Gastroesophageal sphincter (tissue), 3 donors: ENCODE results near the gene DTX1.

Experiments used
- EP300 ChIP-seq: sonication (generic); formaldehyde crosslinking; IDR thresholded peaks from one replicate; pipeline ENCODE4 v1.6.1; 2017; ENCODE audit warnings: antibody characterized with exemption, mild to moderate bottlenecking
- POLR2A ChIP-seq, 2 donors: fragments of 450-650 bp; IDR thresholded peaks; one replicate each; pipeline ENCODE4 v1.6.1; 2017; ENCODE audit warnings: antibody characterized with exemption in 2 of 2, mild to moderate bottlenecking in 2 of 2, moderate library complexity in 1 of 2
- POLR2AphosphoS5 ChIP-seq: sonication (generic); formaldehyde crosslinking; IDR thresholded peaks from one replicate; pipeline ENCODE4 v1.6.1; 2017; ENCODE audit warnings: antibody characterized with exemption
- TF ChIP-seq, protein P1 (sequence below), 4 experiments: fragments of 200-600 bp in 2 of 4; fragments of 450-650 bp in 2 of 4; sonication (generic) in 1 of 4; IDR thresholded peaks; one replicate each; pipeline ENCODE4 v1.5.1; 2017 to 2019; ENCODE audit warnings: antibody characterized with exemption in 4 of 4, mild to moderate bottlenecking in 2 of 4, moderate library complexity in 2 of 4

DNA sequence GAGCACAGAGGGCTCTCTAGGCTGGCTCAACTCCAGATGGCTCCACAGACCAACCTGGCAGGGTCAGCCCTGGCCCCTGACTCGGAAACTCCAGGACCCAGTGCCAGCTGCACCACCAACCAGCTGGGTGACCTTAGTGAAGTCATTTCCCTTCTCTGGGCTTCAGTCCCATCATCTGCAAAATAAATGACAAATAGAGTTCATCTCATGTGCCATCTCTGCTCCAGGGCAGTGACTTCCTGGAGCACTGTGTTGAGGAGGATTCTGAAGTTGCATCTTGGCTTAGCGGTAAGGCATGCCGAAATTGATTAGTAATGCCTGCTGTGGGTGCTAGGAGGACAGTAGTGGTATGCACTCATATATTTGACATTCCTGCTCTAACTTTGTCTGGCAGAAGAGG, 31.5 kb downstream of the DTX1 start:
- TF ChIP-seq POLR2A (IDR thresholded peaks at IDR 0.05) (no peak), POLR2AphosphoS5 (no peak), EP300 (no peak)
- TF ChIP-seq, protein P1, sequence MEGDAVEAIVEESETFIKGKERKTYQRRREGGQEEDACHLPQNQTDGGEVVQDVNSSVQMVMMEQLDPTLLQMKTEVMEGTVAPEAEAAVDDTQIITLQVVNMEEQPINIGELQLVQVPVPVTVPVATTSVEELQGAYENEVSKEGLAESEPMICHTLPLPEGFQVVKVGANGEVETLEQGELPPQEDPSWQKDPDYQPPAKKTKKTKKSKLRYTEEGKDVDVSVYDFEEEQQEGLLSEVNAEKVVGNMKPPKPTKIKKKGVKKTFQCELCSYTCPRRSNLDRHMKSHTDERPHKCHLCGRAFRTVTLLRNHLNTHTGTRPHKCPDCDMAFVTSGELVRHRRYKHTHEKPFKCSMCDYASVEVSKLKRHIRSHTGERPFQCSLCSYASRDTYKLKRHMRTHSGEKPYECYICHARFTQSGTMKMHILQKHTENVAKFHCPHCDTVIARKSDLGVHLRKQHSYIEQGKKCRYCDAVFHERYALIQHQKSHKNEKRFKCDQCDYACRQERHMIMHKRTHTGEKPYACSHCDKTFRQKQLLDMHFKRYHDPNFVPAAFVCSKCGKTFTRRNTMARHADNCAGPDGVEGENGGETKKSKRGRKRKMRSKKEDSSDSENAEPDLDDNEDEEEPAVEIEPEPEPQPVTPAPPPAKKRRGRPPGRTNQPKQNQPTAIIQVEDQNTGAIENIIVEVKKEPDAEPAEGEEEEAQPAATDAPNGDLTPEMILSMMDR (IDR thresholded peaks at IDR 0.05), result no peak
